Gastrocnemius medialis (tissue), 4 donors: Measurements from ENCODE around the gene VSTM2L. TPM values are rescaled to one million over a fixed set of nuclear protein-coding genes. Genes with fewer than 3 reads are reported as not detected.

ENCODE experiments used
- ATAC-seq, 2 donors: fragments of 150-250 bp; one replicate each; pipeline ENCODE4 v1.9.1; 2016
- DNase-seq, 2 donors: peaks; one replicate each; pipeline ENCODE4 v3.0.0-alpha.2; 2019
- H3K27ac ChIP-seq, 4 donors: fragments of 200-600 bp; sonication (generic); 1 replicate in 1 of 4; 2 replicates in 3 of 4; pipeline ENCODE4 v1.5.1; 2016 to 2018; ENCODE audit warnings: mild to moderate bottlenecking in 2 of 4, moderate library complexity in 1 of 4
- H3K27me3 ChIP-seq, 3 donors: fragments of 200-600 bp; sonication (generic) in 2 of 3; 1 replicate in 1 of 3; 2 replicates in 2 of 3; pipeline versions ENCODE4 v1.5.1 to v1.6.0; 2016 to 2019; ENCODE audit warnings: mild to moderate bottlenecking in 1 of 3, moderate library complexity in 1 of 3
- H3K36me3 ChIP-seq, 2 donors: fragments of 200-600 bp; sonication (generic) in 1 of 2; one replicate each; pipeline ENCODE4 v1.5.1; 2017 to 2018
- H3K4me1 ChIP-seq, 2 donors: fragments of 200-600 bp; sonication (generic) in 1 of 2; one replicate each; pipeline ENCODE4 v1.5.1; 2016 to 2017; ENCODE audit warnings: mild to moderate bottlenecking in 2 of 2
- H3K4me3 ChIP-seq, 4 donors: fragments of 200-600 bp; sonication (generic) in 3 of 4; 1 replicate in 1 of 4; 2 replicates in 3 of 4; pipeline ENCODE4 v1.5.1; 2016 to 2019; ENCODE audit warnings: mild to moderate bottlenecking in 2 of 4
- H3K9me3 ChIP-seq, 3 donors: fragments of 200-600 bp; sonication (generic) in 2 of 3; 1 replicate in 1 of 3; 2 replicates in 2 of 3; pipeline ENCODE4 v1.5.1; 2016 to 2019
- CTCF ChIP-seq, 5 experiments: fragments of 450-650 bp in 3 of 5; fragments of 200-600 bp in 2 of 5; sonication (generic) in 2 of 5; IDR thresholded peaks in 4 of 5; conservative IDR thresholded peaks in 1 of 5; 1 replicate in 4 of 5; 2 replicates in 1 of 5; pipeline ENCODE4 v1.5.1; 2016 to 2019; ENCODE audit warnings: antibody characterized with exemption in 5 of 5, mild to moderate bottlenecking in 3 of 5, moderate library complexity in 3 of 5
- POLR2A ChIP-seq, 2 donors: fragments of 450-650 bp; IDR thresholded peaks; one replicate each; pipeline ENCODE4 v1.6.1; 2017; ENCODE audit warnings: antibody characterized with exemption in 2 of 2, mild to moderate bottlenecking in 2 of 2, moderate library complexity in 2 of 2
- in situ Hi-C, 4 donors: fragments of 200-750 bp; cut with MboI; loops; one replicate each; pipeline versions ENCODE4 v1.15.0 to v1.8.0; 2017; ENCODE audit warnings: low sequenced_read_pairs in 4 of 4
- intact Hi-C: fragments of 100-400 bp; cut with DNase I; formaldehyde crosslinking; loops from one replicate; pipeline ENCODE4 v1.15.1; 2023; ENCODE audit warnings: low total_unique reads
- total RNA-seq, 4 donors: library from RNA; depleted of rRNA; stranded (reverse); fragments of >200 nt; gene quantifications; one replicate each; pipeline versions ENCODE4 v1.1.0 to v1.2.3, GENCODE V29; 2016

Gene VSTM2L
- total RNA-seq, 4 donors from 2014 or later = 1.6 to 2.6 (median 2.4) TPM; not detected in 1

- Histone ChIP-seq H3K27me3 (no peaks in the 10 kb centered on the region), H3K27ac (no peak overlapping the region), H3K4me3 (no peak overlapping the region), H3K9me3 (no peaks in the 10 kb centered on the region), H3K36me3 (no peaks in the 10 kb centered on the region), H3K4me1 (no peaks in the 10 kb centered on the region)
- ATAC-seq (no peak), DNase-seq (no peak)
- in situ Hi-C loops = no loop called here
- TF ChIP-seq CTCF (IDR thresholded peaks at IDR 0.05 in 4 of 5, conservative IDR thresholded peaks at IDR 0.05 in 1 of 5) = no peak
- TF ChIP-seq POLR2A (IDR thresholded peaks at IDR 0.05) = no peak
- intact Hi-C loops = no loop called here
Measured at GRCh38 chr20:37971561-37972127, 68.7 kb downstream of the VSTM2L start.

- TF ChIP-seq POLR2A (IDR thresholded peaks at IDR 0.05) (no peak), CTCF (IDR thresholded peaks at IDR 0.05 in 4 of 5, conservative IDR thresholded peaks at IDR 0.05 in 1 of 5) (no peak)
- Histone ChIP-seq H3K4me1 (no peaks in the 10 kb centered on the region), H3K9me3 (no peaks in the 10 kb centered on the region), H3K36me3 (no peaks in the 10 kb centered on the region), H3K4me3 (no peak overlapping the region), H3K27me3 (no peaks in the 10 kb centered on the region), H3K27ac (no peak overlapping the region)
- ATAC-seq = no peak
- in situ Hi-C loops = no loop called here
- DNase-seq = no peak
- intact Hi-C loops = no loop called here
Measured at GRCh38 chr20:37972256-37973058, 69.5 kb downstream of the VSTM2L start.

- DNase-seq (no peak), ATAC-seq (no peak)
- no peaks in the 10 kb centered on the region for H3K27me3 ChIP-seq
- H3K4me1 ChIP-seq = no peaks in the 10 kb centered on the region
- intact Hi-C loops = no loop called here
- no peak overlapping the region for H3K27ac ChIP-seq
- in situ Hi-C loops = no loop called here
- H3K9me3 ChIP-seq = no peaks in the 10 kb centered on the region
- no peak overlapping the region for H3K4me3 ChIP-seq
- H3K36me3 ChIP-seq = no peaks in the 10 kb centered on the region
- TF ChIP-seq POLR2A (IDR thresholded peaks at IDR 0.05) (no peak), CTCF (IDR thresholded peaks at IDR 0.05 in 4 of 5, conservative IDR thresholded peaks at IDR 0.05 in 1 of 5) (no peak)
Measured at GRCh38 chr20:37973059-37973910, 70.4 kb downstream of the VSTM2L start.

- in situ Hi-C loops = loop anchor here in 3 of 4 donors (25.0 kb wide), 3 partner anchors 190 to 790 kb away; partner anchors contain the start of genes MROH8 (in 1 of the 3) and RPN2 (in 1 of the 3)
- no peak for ATAC-seq
- no peak for TF ChIP-seq POLR2A (IDR thresholded peaks at IDR 0.05)
- TF ChIP-seq CTCF (IDR thresholded peaks at IDR 0.05 in 4 of 5, conservative IDR thresholded peaks at IDR 0.05 in 1 of 5) = no peak
- no peak for DNase-seq
- no peak overlapping the region for H3K27ac ChIP-seq
- peaks cover 0 to 12% of the 10 kb centered on the region in 2 donors for H3K36me3 ChIP-seq
- intact Hi-C loops = no loop called here
- no peak overlapping the region for H3K4me3 ChIP-seq
- H3K9me3 ChIP-seq = no peaks in the 10 kb centered on the region
- no peaks in the 10 kb centered on the region for H3K27me3 ChIP-seq
- no peaks in the 10 kb centered on the region for H3K4me1 ChIP-seq
Measured at GRCh38 chr20:37976887-37977286, 74.0 kb downstream of the VSTM2L start.
